NCI-H1105 treated with DMSO at 0.1 percent for 48 hours (cell line): ENCODE results near the gene DHX32.
"Not testable (repeated sequence)": the region's sequence is repeated elsewhere in the genome, so short reads cannot be mapped to it uniquely, and the experiment has no call there.

Experiments used
- DNase-seq: peaks from one replicate; lab custom pipeline; 2025; lab: John Stamatoyannopoulos, UW

DHX32 gene

GRCh38 chr10:125881192-125881591 lies at the start of gene DHX32:
Gene DHX32 (minus strand): TSS chr10:125881292. CDS start chr10:125880824, 468 bp downstream.
- no peak for DNase-seq

GRCh38 chr10:125929618-125930017 lies 48.5 kb upstream of the DHX32 start:
- no peak for DNase-seq

GRCh38 chr10:125928928-125929585 lies 48.0 kb upstream of the DHX32 start:
- DNase-seq, result no peak

- not testable (repeated sequence) for DNase-seq
Measured at GRCh38 chr10:125927265-125927664, 46.2 kb upstream of the DHX32 start.

GRCh38 chr10:125926247-125926646 lies 45.2 kb upstream of the DHX32 start:
- no peak for DNase-seq

- no peak for DNase-seq
Measured at GRCh38 chr10:125925262-125925834, 44.3 kb upstream of the DHX32 start.

- DNase-seq, result not testable (repeated sequence)
Measured at GRCh38 chr10:125921643-125922306, 40.7 kb upstream of the DHX32 start.

- not testable (repeated sequence) for DNase-seq
Measured at GRCh38 chr10:125917704-125918361, 36.7 kb upstream of the DHX32 start.

GRCh38 chr10:125916977-125917376 lies 35.9 kb upstream of the DHX32 start:
- DNase-seq, result no peak

GRCh38 chr10:125913277-125913676 lies 32.2 kb upstream of the DHX32 start:
- not testable (repeated sequence) for DNase-seq

GRCh38 chr10:125911990-125912389 lies 30.9 kb upstream of the DHX32 start:
- no peak for DNase-seq

- DNase-seq, result no peak
Measured at GRCh38 chr10:125911145-125911544, 30.1 kb upstream of the DHX32 start.

- DNase-seq, result not testable (repeated sequence)
Measured at GRCh38 chr10:125909491-125909890, 28.4 kb upstream of the DHX32 start.

- DNase-seq, result not testable (repeated sequence)
Measured at GRCh38 chr10:125908813-125909212, 27.7 kb upstream of the DHX32 start.

GRCh38 chr10:125907598-125907997 lies 26.5 kb upstream of the DHX32 start:
- DNase-seq, result not testable (repeated sequence)

GRCh38 chr10:125905069-125905994 lies 24.2 kb upstream of the DHX32 start:
- DNase-seq, result not testable (repeated sequence)

- DNase-seq, result not testable (repeated sequence)
Measured at GRCh38 chr10:125903135-125903640, 22.1 kb upstream of the DHX32 start.

- not testable (repeated sequence) for DNase-seq
Measured at GRCh38 chr10:125900963-125901362, 19.9 kb upstream of the DHX32 start.

- not testable (repeated sequence) for DNase-seq
Measured at GRCh38 chr10:125897317-125897716, 16.2 kb upstream of the DHX32 start.

- DNase-seq, result peak; percentile 39
Measured at GRCh38 chr10:125896088-125896934, 15.2 kb upstream of the DHX32 start, which contains the start of gene FANK1. Gene FANK1 (plus strand): TSS chr10:125896564. CDS start chr10:125896643, 79 bp downstream.
